ENCODE data around the gene RINL.

- no peak for TF ChIP-seq EP300 (IDR thresholded peaks at IDR 0.05; ENCODE audit: borderline replicate concordance)
- no peak for TF ChIP-seq MAX (IDR thresholded peaks at IDR 0.05)
- no peak for TF ChIP-seq FOXM1 (IDR thresholded peaks at IDR 0.05; ENCODE audit: borderline replicate concordance, low read depth)
- TF ChIP-seq CEBPB (IDR thresholded peaks at IDR 0.05): no peak
- TF ChIP-seq YY1 (IDR thresholded peaks at IDR 0.05; ENCODE audit: low read depth): no peak
- TF ChIP-seq TEAD4 (IDR thresholded peaks at IDR 0.05): no peak
These were observed 36.2 kb downstream of the RINL start for GRCh38 chr19:38841787-38842438.

All from Ishikawa (cell line).